PFSK-1 (cell line): Measurements from ENCODE around the gene ACAP2.

Experiments used
- POLR2AphosphoS5 ChIP-seq: IDR thresholded peaks from 2 replicates; pipeline ENCODE4 v1.6.1; 2012; ENCODE audit warnings: low read depth, mild to moderate bottlenecking, control low read depth, low read length, moderate library complexity
- TAF1 ChIP-seq: IDR thresholded peaks from 2 replicates; pipeline ENCODE4 v1.6.1; 2012; ENCODE audit warnings: low read length, control low read depth, borderline replicate concordance; ENCODE audit not compliant: insufficient read depth
- TF ChIP-seq, protein P1 (sequence below), 2 experiments: IDR thresholded peaks; 2 replicates each; pipeline versions ENCODE4 v1.6.1 to v1.8.0; 2011 to 2012; ENCODE audit warnings: low read depth in 2 of 2, low read length in 2 of 2, control low read depth in 1 of 2, inconsistent platforms in 1 of 2, mild to moderate bottlenecking in 1 of 2, moderate library complexity in 1 of 2; ENCODE audit not compliant: insufficient read depth in 1 of 2

DNA sequence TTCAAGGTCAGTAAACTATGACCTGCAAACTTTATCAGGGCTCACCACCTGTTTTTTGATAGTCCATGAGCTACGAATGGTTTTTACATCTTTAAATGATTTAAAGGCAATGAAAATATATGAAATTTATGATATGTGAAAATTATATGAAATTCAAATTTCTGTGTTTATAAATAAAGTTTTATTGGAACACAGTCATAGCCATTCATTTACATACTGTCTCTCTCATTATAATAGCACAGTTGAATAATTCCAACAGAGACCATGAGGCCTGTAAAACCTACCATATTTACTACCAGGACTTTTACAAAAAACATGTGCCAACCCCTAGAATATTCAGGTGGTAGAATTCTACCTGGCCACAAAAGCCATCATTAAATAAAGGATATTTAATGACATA, 107.9 kb downstream of the ACAP2 start:
- no peak for TF ChIP-seq POLR2AphosphoS5
- TF ChIP-seq TAF1: no peak
- TF ChIP-seq, protein P1, sequence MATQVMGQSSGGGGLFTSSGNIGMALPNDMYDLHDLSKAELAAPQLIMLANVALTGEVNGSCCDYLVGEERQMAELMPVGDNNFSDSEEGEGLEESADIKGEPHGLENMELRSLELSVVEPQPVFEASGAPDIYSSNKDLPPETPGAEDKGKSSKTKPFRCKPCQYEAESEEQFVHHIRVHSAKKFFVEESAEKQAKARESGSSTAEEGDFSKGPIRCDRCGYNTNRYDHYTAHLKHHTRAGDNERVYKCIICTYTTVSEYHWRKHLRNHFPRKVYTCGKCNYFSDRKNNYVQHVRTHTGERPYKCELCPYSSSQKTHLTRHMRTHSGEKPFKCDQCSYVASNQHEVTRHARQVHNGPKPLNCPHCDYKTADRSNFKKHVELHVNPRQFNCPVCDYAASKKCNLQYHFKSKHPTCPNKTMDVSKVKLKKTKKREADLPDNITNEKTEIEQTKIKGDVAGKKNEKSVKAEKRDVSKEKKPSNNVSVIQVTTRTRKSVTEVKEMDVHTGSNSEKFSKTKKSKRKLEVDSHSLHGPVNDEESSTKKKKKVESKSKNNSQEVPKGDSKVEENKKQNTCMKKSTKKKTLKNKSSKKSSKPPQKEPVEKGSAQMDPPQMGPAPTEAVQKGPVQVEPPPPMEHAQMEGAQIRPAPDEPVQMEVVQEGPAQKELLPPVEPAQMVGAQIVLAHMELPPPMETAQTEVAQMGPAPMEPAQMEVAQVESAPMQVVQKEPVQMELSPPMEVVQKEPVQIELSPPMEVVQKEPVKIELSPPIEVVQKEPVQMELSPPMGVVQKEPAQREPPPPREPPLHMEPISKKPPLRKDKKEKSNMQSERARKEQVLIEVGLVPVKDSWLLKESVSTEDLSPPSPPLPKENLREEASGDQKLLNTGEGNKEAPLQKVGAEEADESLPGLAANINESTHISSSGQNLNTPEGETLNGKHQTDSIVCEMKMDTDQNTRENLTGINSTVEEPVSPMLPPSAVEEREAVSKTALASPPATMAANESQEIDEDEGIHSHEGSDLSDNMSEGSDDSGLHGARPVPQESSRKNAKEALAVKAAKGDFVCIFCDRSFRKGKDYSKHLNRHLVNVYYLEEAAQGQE (IDR thresholded peaks at IDR 0.05; ENCODE audit: insufficient read depth in 1 of 2, low read depth in 2 of 2, low read length in 2 of 2): no peak
